Amniotic epithelial cell (primary cell): ENCODE data around the gene RAX2.
"Not testable (repeated sequence)": the region's sequence is repeated elsewhere in the genome, so short reads cannot be mapped to it uniquely, and the experiment has no call there.

Experiments used
- DNase-seq: peaks from one replicate; pipeline ENCODE4 v3.0.0-alpha.2; 2010; ENCODE audit warnings: low read depth

RAX2 gene

DNA sequence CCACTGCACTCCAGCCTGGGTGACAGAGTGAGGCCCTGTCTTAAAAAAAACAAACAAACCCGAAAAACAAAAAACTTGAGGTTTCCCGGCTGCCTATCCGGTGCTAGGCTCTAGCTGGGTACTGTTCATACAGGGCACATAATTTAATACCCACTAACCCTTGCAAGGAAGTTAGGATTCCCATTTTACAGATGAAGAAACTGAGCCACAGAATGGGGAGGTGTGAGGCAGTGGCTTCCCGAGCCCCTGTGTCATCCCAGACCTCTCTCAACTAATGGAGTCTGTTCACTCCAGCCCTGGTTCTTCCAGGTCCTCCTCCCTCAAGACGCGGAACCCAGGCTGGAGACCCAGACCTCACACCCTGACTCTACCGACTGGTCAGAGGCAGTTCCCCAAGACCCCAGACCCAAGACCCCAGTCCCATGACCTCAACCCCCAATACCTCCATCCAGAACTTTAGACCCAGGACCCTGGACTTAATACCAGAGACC lies 11.1 kb downstream of the RAX2 start:
- peak; percentile 9 for DNase-seq

DNA sequence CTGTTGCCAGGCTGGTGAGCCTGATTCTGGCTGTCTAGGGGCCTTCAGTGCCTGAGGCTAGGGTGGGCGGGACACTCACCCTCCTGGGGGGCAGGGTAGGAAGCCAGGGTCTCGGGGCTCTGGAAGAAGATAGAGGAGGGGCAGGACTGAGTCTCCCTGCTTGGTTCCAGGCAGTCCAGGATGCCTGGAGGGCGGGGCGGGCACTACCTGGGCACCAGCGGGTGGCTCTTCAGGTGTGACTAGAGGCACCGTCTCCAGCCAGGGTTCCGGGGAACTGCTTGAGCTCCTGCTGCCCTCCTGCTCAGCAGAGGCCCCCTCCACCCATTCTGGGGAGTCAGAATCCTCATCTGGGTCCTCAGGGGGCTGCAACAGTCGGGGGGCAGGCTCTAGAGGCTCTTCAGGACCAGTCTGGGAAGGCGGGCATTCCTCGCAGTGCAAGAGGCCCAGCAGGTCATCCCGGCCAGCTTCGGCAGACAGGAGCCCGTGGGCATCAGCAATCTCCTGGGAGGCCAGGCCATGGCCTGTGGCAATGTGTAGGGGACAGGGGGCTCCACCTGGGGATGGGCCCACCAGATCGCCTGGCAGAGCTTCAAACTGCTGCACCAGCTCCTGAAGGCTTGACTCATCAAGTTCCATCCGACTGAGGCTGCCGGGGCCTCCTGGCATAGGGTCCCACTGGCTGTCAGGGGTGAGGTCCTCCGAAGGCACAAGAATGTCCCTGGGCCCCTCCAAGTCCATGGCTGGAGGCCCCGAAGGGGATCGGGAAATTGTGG lies 12.4 kb downstream of the RAX2 start:
- DNase-seq, result no peak

DNA sequence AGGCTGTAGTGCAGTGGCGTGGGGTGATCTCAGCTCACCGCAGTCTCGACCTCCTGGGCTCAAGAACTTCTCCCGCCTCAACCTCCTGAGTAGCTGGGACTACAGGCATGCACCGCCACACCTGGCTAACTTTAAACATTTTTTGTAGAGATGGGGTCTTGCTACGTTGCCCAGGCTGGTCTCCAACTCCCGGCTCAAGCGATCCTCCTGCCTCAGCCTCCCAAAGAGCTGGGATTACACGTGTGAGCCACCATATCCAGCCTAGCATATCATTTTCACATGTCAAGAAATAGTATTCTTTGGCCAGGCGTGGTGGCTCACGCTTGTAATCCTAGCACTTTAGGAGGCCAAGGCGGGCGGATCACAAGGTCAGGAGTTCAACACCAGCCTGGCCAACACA lies 13.7 kb downstream of the RAX2 start:
- not testable (repeated sequence) for DNase-seq

DNA sequence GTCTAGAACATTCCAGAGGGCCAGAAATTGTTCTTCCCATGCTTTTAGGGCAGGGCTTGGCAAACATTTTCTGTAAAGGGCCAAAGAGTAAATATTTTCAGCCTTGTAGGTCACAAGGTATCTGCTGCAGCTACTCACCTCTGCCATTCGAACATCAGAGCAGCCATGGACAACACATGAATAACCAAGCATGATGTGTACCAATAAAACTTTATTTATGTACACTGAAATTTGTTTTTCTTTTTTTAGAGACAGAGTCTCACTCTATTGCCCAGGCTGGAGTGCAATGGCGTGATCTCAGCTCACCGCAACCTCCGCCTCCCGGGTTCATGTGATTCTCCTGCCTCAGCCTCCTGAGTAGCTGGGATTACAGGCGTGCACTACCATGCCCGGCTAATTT lies 14.3 kb downstream of the RAX2 start:
- not testable (repeated sequence) for DNase-seq

DNA sequence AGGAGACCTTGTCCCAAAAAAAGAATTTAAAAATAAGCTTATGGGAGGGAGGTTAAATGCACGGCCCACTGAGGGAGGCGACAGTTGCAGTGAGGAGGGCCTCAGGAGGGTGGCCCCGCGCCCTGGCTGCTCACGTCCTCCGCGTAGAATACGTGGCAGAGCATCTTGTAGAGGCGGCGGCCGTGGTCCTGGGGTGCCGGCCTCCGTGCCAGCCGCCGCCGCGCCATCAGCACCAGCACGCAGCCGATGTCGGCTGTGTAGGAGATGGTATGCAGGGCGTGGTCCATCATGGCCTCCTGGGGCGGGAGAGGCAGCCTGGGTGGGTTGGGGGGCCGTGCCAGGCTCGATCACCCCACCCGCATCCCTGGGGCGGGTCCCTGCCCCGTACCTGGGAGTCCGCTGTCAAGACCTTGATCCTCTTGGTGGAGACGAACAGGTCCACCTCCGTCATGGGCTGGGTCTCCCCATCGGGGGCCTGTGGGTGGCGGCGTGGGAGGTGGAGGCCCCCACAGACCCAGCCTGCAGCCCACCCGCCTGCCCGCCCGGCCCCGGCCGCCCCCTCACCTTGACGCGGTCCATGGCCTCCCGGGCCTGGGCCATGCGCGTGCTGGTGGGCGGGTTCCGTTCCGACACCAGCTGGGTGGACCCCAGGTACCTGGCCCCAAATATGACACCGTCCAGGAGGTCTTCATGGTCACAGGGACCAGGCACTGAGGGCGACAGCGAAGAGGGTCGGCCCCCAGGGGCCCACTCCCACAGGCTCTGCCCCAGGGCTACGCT lies 18.2 kb downstream of the RAX2 start:
- DNase-seq, result no peak

DNA sequence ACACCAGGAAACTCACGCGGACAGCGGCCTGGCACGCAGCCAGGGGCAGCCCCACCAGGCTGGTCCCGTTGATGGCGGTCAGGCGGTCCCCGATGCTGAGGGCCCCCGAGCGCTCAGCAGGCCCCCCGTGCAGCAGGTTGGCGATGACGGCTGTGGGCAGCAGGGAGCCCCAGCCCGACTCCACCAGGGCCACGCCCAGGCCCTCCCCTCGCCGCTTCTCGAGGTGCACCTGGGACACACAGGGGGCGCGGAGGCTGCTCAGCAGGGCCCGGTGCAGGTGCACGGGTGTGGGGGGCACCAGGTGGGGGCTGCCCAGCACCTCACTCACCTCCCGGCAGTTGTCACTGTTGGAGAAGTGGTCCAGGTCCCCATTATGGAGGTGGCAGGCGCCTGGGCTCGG lies 19.5 kb downstream of the RAX2 start:
- no peak for DNase-seq

DNA sequence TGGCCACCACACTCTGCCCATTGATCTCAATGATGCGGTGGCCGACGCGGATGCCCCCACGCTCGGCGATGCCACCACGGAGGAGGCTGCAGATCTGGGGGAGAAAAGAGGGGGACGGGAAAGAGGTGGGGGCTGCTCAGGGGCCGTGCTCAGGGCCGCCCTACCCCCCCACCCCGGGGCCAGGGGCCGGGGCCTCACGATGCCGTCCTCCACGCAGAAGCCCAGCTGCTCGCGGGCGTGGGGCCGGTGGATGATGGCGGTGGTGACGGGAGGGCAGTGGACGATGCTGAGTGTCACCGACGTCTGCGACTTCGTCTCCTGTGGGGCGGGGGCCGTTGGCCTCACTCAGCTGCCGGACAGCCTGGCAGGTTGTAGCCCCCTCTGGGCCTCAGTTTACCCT lies 20.8 kb downstream of the RAX2 start:
- no peak for DNase-seq

DNA sequence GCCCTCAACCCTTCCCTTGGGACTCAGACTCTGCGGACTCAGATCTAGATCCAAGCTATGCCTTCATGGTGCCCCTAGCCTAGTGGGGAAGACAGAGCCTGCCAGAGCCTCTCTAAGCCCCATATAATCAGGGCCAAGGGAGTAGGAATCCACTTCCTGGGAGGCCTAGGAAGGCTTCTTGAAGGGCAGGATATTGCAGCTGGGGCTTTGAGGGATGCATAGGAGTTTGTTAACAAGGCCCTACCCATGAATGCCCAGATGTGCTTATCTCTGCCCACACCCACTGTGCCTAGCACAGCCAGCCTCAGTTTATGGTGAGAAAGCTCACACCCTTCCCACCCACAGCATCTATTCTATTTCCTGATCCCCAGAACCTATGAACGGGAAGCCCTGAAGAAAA lies 21.8 kb downstream of the RAX2 start:
- DNase-seq, result no peak

DNA sequence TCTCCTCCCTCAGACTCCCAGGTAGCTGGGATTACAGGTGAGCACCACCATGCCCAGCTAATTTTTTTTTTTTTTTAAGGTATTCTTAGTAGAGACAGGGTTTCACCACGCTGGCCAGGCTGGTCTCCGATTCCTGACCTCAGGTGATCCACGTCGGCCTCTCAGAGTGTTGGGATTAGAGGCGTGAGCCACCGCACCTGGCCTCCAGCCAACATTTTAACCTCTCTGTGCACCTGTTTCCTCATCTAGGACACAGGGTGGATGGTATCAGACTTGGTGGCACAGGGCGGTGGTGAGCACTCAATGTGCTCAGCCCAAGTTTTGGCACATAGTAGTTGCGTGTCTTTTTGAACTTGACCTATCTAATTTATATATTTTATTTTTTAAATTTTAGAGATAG lies 23.1 kb downstream of the RAX2 start:
- DNase-seq, result no peak

DNA sequence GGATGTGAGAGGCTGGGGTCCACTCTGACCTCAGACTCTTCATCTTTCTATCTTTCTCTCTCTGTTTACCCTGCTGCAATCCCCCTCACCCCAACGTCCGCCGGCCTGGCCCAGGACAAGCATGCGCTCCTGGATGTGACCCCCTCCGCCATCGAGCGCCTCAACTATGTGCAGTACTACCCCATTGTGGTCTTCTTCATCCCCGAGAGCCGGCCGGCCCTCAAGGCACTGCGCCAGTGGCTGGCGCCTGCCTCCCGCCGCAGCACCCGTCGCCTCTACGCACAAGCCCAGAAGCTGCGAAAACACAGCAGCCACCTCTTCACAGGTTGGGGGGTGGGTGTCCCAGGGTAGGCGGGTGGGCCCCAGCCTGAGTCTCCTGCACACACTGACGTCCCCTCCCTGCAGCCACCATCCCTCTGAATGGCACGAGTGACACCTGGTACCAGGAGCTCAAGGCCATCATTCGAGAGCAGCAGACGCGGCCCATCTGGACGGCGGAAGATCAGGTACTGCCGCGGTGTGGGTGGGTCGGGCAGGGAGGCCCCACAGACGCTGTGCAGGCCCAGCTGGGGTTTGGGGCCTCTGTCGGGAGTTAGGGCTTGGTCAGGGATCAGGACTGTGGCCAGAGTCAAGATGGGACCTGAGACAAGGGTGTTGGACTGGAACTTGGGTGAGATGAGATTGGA lies 25.5 kb downstream of the RAX2 start:
- DNase-seq, result no peak

DNA sequence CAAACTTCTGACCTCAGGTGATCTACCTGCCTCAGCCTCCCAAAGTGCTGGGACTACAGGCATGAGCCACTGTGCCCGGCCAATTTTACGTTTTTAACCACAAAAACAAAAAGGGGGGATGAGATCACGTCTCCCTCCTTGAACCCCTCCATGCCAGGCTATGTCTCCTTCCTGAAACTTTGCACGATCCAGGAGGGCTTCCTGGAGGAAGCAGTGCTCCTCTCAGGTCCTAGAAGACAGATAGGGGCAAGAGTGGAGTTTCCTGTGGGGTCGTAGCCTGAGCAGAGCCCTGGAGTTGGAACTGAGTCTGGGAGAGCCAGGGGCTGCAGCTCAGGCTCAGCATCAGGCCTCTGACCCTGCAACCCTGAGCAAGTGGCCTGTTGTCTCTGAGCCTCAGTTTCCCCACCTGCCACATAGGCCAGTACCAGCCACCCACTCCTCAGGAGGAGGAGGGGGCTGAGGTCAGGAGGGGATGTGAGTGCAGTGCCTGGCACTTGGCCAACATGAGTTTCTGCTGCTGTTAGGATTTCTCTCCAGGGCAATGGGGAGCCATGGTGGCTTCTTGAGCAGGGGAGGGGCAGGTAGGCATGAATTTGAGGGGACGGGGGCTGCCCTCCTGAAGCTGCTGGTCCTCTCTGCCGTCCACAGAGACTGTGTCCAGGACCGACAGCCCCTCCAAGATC lies 26.5 kb downstream of the RAX2 start:
- no peak for DNase-seq

DNA sequence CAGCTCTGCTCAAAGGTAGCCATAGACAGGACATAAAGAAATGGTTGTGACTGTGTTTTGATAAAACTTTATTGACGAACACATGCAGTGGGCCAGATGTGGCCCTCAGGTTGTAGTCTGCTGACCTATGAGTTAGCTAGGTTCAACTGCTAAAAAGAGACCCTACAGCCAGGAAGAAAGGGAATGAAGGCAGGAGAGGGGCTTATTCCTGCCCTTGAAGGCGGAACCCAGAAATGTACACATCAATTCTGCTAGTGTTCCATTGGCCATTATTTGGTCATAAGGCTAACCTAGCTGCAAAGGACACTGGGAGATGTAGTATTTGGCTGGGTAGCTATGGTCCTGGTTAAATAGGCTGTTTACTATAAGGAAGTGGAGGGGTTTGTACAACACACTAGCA lies 28.5 kb downstream of the RAX2 start:
- DNase-seq, result peak; percentile 31

DNA sequence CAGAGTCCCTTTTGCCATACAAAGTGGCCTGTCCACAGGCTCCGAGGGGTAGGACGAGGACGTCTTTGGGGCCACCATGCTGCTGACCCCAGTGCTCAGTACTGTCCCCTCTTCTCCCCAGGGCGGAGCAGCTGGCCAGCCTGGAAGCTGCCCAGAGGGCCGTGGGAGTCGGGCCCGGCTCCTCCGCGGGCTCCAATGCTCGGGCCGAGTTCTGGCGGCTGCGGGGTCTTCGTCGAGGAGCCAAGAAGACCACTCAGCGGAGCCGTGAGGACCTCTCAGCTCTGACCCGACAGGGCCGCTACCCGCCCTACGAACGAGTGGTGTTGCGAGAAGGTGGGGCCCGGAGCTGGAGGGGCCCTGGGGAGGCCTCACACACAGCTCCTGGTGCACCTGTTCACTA lies 31.6 kb downstream of the RAX2 start:
- no peak for DNase-seq

DNA sequence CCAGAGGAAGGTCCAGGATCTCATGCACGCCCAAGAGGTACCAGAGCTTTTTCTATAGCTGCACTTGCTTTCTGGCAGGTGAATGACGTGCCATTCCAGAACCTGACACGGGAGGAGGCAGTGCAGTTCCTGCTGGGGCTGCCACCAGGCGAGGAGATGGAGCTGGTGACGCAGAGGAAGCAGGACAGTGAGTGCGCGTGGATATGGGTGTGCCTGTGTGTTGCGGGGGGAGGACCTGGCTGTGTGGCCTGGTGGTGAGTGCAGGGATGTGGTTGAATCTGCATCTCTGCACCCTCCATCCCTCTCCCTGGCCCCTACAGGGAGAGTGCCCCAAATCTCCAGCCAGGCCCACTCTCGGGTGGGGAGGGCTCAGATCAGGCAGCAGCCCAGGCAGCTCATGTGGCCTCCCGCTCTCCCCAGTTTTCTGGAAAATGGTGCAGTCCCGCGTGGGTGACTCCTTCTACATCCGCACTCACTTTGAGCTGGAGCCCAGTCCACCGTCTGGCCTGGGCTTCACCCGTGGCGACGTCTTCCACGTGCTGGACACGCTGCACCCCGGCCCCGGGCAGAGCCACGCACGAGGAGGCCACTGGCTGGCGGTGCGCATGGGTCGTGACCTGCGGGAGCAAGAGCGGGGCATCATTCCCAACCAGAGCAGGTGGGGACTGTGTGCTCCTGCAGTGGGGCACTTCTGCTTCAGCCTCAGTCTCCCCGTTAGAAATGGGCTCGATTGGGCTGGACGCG lies 33.4 kb downstream of the RAX2 start:
- no peak for DNase-seq

DNA sequence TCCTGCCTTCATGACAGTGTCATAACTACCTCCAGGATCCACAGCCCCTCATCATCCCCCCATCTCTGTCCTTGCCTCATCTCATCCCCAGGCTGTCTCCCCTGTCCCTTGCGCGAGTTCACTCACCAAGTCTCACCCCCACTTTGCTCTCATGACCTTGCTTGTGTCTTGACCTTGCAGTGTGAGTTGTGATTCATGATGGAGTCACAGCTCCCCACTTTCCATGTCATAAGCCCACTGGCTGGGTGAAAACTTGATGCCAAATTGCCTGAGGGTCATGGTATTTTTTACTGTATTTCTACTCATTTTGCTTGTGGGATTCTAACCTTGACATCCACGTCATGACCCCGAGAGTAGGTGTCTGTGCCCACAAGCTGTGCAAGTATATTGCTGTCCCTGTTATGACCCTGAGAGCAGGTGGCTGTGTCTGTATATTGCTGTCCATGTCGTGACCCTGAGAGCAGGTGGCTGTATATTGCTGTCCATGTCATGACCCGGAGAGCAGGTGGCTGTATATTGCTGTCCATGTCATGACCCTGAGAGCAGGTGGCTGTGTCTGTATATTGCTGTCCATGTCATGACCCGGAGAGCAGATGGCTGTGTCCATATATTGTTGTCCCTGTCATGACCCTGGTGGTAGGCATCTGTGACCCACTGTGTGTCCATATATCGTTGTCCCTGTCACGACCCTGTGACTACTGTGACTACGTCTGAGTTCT lies 34.4 kb downstream of the RAX2 start:
- no peak for DNase-seq

DNA sequence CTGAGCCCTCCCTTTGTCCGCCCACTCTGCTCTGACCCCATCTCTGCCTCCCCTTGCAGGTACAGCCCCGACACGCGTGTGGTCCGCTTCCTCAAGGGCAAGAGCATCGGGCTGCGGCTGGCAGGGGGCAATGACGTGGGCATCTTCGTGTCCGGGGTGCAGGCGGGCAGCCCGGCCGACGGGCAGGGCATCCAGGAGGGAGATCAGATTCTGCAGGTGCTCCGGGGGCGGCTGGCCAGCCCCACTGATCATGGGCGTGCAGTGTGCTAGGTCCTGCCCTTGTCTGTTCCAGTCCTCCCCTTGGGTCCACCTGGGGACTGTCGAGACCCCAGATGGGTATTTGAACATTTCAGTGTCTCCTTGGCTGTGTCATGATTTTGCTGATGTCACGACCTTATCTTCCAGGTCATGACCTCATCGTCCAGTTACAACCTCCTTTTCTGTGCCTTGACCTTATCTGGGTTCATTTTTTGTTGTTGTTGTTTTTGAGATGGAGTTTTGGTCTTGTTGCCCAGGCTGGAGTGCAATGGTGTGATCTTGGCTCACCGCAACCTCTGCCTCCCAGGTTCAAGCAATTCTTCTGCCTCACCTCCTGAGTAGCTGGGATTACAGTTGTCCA lies 35.8 kb downstream of the RAX2 start:
- DNase-seq, result no peak

DNA sequence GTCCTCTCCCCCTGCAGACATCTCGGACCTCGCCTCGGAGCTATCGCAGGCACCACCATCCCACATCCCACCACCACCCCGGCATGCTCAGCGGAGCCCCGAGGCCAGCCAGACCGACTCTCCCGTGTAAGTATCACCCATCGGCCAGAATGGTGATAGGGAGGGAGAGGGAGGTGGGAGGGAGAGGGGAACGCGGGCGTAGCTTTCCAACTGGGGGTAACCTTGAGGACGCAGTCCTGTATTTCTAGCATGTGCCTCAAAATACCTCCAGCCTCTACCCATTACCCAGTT lies 37.8 kb downstream of the RAX2 start:
- no peak for DNase-seq

DNA sequence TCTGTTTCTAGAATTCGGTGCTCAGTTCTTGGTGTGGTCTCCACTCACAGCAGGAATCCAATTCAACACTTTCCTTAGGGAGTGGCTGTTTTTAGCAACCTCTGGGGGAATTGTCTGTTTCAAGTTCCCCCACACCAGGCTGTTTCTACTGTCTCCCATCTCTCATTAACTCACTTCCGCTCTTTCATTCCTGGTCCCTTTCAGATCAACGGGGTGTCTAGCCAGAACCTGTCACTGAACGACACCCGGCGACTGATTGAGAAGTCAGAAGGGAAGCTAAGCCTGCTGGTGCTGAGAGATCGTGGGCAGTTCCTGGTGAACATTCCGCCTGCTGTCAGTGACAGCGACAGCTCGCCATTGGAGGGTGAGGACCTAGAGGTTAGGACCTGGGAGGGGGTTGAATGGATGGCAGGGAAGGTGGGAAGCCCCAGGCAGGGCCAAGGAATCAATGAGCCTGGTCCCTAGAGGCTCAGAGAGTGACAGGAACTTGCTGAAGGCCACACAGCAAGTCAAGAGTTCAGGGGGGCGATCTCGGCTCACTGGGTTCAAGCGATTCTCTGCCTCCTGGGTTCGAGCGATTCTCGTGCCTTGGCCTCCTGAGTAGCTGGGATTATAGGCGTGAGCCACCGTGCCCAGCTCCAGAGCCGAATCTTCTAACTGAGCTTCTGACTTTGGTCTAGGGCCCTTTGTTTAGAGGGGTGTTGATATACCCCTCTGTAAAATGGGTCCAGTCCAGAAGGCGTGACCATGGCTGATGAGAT lies 38.3 kb downstream of the RAX2 start:
- DNase-seq, result no peak

DNA sequence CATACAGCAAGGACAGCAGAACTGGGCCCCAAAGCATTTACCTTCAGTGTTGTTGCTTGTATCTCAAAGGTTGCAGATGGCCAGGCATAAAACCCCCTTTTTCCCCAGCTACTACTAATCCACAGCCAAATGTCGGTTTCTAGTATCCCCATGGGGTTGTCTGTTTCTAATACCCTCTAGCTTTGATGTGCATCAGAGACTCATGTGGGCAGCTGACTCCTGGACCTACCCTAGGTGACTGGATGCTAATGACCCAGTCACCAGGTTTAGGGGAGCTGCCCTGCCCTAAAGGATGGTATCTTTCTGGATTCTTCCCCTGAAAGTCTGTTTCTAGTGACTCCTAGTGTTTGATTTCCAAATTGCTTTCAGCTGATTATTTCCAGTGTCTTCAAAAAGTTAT lies 39.9 kb downstream of the RAX2 start:
- DNase-seq, result no peak

DNA sequence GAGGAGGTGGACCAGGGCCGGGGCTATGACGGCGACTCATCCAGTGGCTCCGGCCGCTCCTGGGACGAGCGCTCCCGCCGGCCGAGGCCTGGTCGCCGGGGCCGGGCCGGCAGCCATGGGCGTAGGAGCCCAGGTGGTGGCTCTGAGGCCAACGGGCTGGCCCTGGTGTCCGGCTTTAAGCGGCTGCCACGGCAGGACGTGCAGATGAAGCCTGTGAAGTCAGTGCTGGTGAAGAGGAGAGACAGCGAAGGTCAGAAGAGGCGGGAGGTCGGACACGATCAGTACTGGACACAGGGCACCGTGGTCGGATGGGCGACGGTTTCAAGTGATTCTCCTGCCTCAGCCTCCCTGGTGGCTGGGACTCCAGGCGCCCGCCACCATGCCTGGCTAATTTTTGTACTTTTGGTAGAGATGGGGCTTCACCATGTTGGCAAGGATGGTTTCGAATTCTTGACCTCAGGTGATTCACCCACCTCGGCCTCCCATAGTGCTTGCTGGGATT lies 41.5 kb downstream of the RAX2 start:
- no peak for DNase-seq
